ENCODE results near the gene PRKAB1. TPM values are rescaled to one million over a fixed set of nuclear protein-coding genes. Genes with fewer than 3 reads are reported as not detected.
"Not testable (repeated sequence)": the region's sequence is repeated elsewhere in the genome, so short reads cannot be mapped to it uniquely, and the experiment has no call there.

The PRKAB1 gene
- total RNA-seq (2014; rRNA removed; shearing (Covaris generic)) = 10.9 and 14.9 TPM in 2 replicates
- polyA plus RNA-seq (2015; cell fraction: cytosol; rRNA removed) = 22.1 and 26.8 TPM in 2 replicates
- 53.5 and 75.6 TPM in 2 replicates for polyA plus RNA-seq (2015; cell fraction: nucleus; rRNA removed)

GRCh38 chr12:119667577-119668323, at the start of gene PRKAB1:
TSS of gene PRKAB1 (plus strand) at chr12:119668133. CDS start at chr12:119668245, 112 bp downstream.
- in situ Hi-C loops (cut with HindIII; ENCODE audit: low pct_unique_long_range_greater_than_20kb, low sequenced_read_pairs) = no loop called here
- DNase-seq (ENCODE audit: low read depth, low spot score) = peak; percentile 98

DNA sequence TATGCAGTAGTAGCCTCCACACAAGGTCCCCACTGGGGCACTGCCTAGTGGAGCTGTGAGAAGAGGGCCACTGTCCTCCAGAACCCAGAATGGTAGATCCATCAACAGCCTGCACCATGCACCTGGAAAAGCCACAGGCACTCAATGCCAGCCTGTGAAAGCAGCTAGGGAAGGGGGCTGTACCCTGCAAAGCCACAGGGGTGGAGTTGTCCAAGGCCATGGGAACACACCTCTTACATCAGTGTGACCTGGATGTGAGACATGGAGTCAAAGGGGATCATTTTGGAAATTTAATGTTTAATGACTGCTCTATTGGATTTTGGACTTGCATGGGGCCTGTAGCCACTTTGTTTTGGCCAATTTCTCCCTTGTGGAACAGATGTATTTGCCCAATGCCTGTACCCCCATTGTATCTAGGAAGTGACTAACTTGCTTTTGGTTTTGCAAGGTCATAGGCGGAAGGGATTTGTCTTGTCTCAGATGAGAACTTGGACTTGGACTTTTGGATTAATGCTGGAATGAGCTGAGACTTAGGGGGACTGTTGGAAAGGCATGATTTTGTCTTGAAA, 49.5 kb upstream of the PRKAB1 start:
- DNase-seq (ENCODE audit: low read depth, low spot score); in situ Hi-C loops (cut with HindIII; ENCODE audit: low pct_unique_long_range_greater_than_20kb, low sequenced_read_pairs): not testable (repeated sequence)

GRCh38 chr12:119620490-119620889, 47.4 kb upstream of the PRKAB1 start:
- no peak for DNase-seq (ENCODE audit: low read depth, low spot score)
- in situ Hi-C loops (cut with HindIII; ENCODE audit: low pct_unique_long_range_greater_than_20kb, low sequenced_read_pairs) = no loop called here

- in situ Hi-C loops (cut with HindIII; ENCODE audit: low pct_unique_long_range_greater_than_20kb, low sequenced_read_pairs) = no loop called here
- no peak for DNase-seq (ENCODE audit: low read depth, low spot score)
Measured at GRCh38 chr12:119621878-119622277, 46.1 kb upstream of the PRKAB1 start.

GRCh38 chr12:119624966-119625365, 43.0 kb upstream of the PRKAB1 start:
- in situ Hi-C loops (cut with HindIII; ENCODE audit: low pct_unique_long_range_greater_than_20kb, low sequenced_read_pairs) = no loop called here
- DNase-seq (ENCODE audit: low read depth, low spot score) = no peak

GRCh38 chr12:119627019-119627643, 40.8 kb upstream of the PRKAB1 start:
- in situ Hi-C loops (cut with HindIII; ENCODE audit: low pct_unique_long_range_greater_than_20kb, low sequenced_read_pairs) = no loop called here
- no peak for DNase-seq (ENCODE audit: low read depth, low spot score)

GRCh38 chr12:119627686-119628085, 40.2 kb upstream of the PRKAB1 start:
- DNase-seq (ENCODE audit: low read depth, low spot score) = no peak
- in situ Hi-C loops (cut with HindIII; ENCODE audit: low pct_unique_long_range_greater_than_20kb, low sequenced_read_pairs) = no loop called here

GRCh38 chr12:119630223-119630780, 37.6 kb upstream of the PRKAB1 start:
- DNase-seq (ENCODE audit: low read depth, low spot score) = no peak
- in situ Hi-C loops (cut with HindIII; ENCODE audit: low pct_unique_long_range_greater_than_20kb, low sequenced_read_pairs) = no loop called here

DNA sequence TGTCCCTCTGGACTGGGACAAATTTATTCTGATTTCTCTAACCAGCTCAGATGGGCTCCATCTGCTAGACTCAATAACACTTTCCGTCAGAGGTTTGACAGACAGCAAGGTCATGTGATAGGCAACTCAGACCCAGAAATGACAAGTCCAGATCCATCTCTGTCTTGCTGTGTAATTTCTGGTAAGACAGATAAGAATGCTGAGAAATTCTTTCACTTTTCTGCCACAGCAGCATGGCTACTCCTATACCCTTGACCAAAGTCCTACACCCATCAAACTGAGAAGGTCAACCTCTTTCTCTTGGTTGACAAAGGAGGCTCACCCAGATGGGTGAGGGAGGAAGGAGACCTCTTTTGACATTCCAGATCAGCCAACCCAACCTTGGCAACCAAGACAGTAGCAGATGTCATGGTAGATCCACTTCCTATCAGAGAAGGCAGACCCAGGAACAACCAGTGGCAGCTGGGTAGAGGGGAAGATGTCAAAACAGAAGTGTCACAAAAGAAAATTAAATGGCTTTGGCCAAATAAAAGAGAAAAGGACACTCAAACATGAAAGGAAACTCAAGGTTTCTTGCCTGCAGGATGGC, 36.9 kb upstream of the PRKAB1 start:
- in situ Hi-C loops (cut with HindIII; ENCODE audit: low pct_unique_long_range_greater_than_20kb, low sequenced_read_pairs) = no loop called here
- no peak for DNase-seq (ENCODE audit: low read depth, low spot score)

- no peak for DNase-seq (ENCODE audit: low read depth, low spot score)
- in situ Hi-C loops (cut with HindIII; ENCODE audit: low pct_unique_long_range_greater_than_20kb, low sequenced_read_pairs) = no loop called here
Measured at GRCh38 chr12:119631930-119632678, 35.8 kb upstream of the PRKAB1 start.

- no peak for DNase-seq (ENCODE audit: low read depth, low spot score)
Measured at GRCh38 chr12:119634743-119635142, 33.2 kb upstream of the PRKAB1 start.

GRCh38 chr12:119642986-119643385, 24.9 kb upstream of the PRKAB1 start:
- in situ Hi-C loops (cut with HindIII; ENCODE audit: low pct_unique_long_range_greater_than_20kb, low sequenced_read_pairs) = no loop called here
- peak; percentile 31 for DNase-seq (ENCODE audit: low read depth, low spot score)

More at GRCh38 chr12:119634743-119635142, 33.2 kb upstream of the PRKAB1 start:
- in situ Hi-C loops (cut with HindIII; ENCODE audit: low pct_unique_long_range_greater_than_20kb, low sequenced_read_pairs) = no loop called here

- DNase-seq (ENCODE audit: low read depth, low spot score) = no peak
- in situ Hi-C loops (cut with HindIII; ENCODE audit: low pct_unique_long_range_greater_than_20kb, low sequenced_read_pairs) = no loop called here
Measured at GRCh38 chr12:119644930-119645329, 23.0 kb upstream of the PRKAB1 start.

GRCh38 chr12:119645535-119646059, 22.3 kb upstream of the PRKAB1 start:
- in situ Hi-C loops (cut with HindIII; ENCODE audit: low pct_unique_long_range_greater_than_20kb, low sequenced_read_pairs) = no loop called here
- DNase-seq (ENCODE audit: low read depth, low spot score) = no peak

- in situ Hi-C loops (cut with HindIII; ENCODE audit: low pct_unique_long_range_greater_than_20kb, low sequenced_read_pairs) = no loop called here
- DNase-seq (ENCODE audit: low read depth, low spot score) = peak; percentile 48
Measured at GRCh38 chr12:119649202-119649808, 18.6 kb upstream of the PRKAB1 start.

DNA sequence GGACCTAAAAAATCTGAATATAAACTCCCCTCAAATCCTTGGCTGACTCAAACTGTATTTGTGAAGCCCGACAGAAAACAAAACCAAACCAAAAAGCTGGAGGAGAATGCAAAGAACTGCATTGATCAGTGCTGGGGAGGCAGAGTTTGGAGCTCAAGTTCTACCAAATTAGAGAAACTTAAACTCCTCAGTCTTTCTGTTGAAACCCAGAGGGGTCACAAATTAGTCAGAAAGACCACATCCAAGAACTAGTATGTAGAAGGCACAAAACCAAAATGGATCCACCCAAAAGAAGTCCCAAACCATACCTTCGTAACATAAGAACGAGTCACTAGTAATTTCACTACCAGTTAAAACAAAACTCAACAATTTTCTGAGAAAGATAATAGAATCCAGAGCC, 15.3 kb upstream of the PRKAB1 start:
- no peak for DNase-seq (ENCODE audit: low read depth, low spot score)
- in situ Hi-C loops (cut with HindIII; ENCODE audit: low pct_unique_long_range_greater_than_20kb, low sequenced_read_pairs) = no loop called here

DNA sequence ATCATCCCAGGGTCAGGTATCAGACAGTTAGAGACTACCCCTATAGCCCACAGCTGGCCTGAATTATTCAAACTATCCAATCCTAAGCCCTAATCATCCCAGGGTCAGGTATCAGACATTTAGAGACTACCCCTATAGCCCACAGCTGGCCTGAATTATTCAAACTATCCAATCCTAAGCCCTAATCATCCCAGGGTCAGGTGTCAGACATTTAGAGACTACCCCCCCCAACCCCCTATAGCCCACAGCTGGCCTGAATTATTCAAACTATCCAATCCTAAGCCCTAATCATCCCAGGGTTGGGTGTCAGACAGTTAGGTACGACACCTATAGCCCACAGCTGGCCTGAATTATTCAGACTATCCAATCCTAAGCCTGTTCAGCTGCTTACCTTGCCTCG, 10.9 kb upstream of the PRKAB1 start:
- DNase-seq (ENCODE audit: low read depth, low spot score); in situ Hi-C loops (cut with HindIII; ENCODE audit: low pct_unique_long_range_greater_than_20kb, low sequenced_read_pairs): not testable (repeated sequence)

Measured in SK-MEL-5 (cell line).